HL-60 (cell line): ENCODE data around the gene SLC30A3.

Experiments used
- POLR2AphosphoS5 ChIP-seq: IDR thresholded peaks from 2 replicates; pipeline ENCODE4 v1.6.1; 2012; ENCODE audit warnings: low read depth
- SPI1 ChIP-seq: IDR thresholded peaks from 2 replicates; pipeline ENCODE4 v1.6.1; 2012; ENCODE audit warnings: low read depth, mild to moderate bottlenecking, borderline replicate concordance
- TF ChIP-seq, protein P1 (sequence below): IDR thresholded peaks from one replicate; pipeline ENCODE4 v1.5.1; 2011; ENCODE audit warnings: low read length, control low read depth, inconsistent platforms; ENCODE audit not compliant: insufficient read depth

DNA sequence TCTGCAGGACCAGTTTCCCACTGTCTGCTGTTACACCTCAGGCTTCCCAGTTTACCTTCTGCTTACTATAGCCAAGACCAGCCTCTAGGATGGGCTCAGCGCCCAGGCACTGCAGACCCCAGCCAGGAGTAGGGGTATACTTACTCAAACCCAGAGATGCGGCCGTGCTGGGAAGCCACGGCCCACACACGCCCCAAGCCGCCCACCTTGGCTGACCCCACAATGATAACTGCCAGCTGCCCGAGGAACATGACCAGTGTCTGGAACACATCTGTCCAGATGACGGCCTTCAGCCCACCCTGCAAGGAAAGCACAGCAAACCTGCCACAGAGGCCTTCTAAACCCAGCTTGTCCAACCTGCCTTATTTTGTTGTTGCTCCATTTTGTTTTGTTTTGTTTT, 57.6 kb downstream of the SLC30A3 start:
- TF ChIP-seq, protein P1, sequence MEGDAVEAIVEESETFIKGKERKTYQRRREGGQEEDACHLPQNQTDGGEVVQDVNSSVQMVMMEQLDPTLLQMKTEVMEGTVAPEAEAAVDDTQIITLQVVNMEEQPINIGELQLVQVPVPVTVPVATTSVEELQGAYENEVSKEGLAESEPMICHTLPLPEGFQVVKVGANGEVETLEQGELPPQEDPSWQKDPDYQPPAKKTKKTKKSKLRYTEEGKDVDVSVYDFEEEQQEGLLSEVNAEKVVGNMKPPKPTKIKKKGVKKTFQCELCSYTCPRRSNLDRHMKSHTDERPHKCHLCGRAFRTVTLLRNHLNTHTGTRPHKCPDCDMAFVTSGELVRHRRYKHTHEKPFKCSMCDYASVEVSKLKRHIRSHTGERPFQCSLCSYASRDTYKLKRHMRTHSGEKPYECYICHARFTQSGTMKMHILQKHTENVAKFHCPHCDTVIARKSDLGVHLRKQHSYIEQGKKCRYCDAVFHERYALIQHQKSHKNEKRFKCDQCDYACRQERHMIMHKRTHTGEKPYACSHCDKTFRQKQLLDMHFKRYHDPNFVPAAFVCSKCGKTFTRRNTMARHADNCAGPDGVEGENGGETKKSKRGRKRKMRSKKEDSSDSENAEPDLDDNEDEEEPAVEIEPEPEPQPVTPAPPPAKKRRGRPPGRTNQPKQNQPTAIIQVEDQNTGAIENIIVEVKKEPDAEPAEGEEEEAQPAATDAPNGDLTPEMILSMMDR: no peak
- TF ChIP-seq SPI1: no peak
- no peak for TF ChIP-seq POLR2AphosphoS5
